ENCODE measurements around the gene ZNF485.
A peak's percentile ranks its signal among the peaks of the same experiment; 100 is the strongest.
"Not testable (repeated sequence)": the region's sequence is repeated elsewhere in the genome, so short reads cannot be mapped to it uniquely, and the experiment has no call there.

ZNF485 gene

GRCh38 chr10:43606323-43607198 lies at the start of gene ZNF485:
TSS of gene ZNF485 (plus strand) at chr10:43606438. CDS start at chr10:43607051, 613 bp downstream.
- DNase-seq, result peak; percentile 1 to 59

GRCh38 chr10:43557214-43557613 lies 49.0 kb upstream of the ZNF485 start:
- no peak for DNase-seq

GRCh38 chr10:43569681-43570080 lies 36.6 kb upstream of the ZNF485 start:
- DNase-seq, result no peak

GRCh38 chr10:43570971-43571370 lies 35.3 kb upstream of the ZNF485 start:
- no peak for DNase-seq

GRCh38 chr10:43573250-43574000 lies 32.8 kb upstream of the ZNF485 start:
- DNase-seq, result no peak

- peak; percentile 48 to 64 for DNase-seq
Observed at GRCh38 chr10:43574001-43574892, 32.0 kb upstream of the ZNF485 start, which contains the start of gene ZNF239. TSS of gene ZNF239 (minus strand) at chr10:43574616. CDS start at chr10:43558079, 16,537 bp downstream.

GRCh38 chr10:43574906-43575305 lies 31.3 kb upstream of the ZNF485 start:
- no peak for DNase-seq

GRCh38 chr10:43576062-43576461 lies 30.2 kb upstream of the ZNF485 start:
- DNase-seq, result no peak

- no peak for DNase-seq
Observed at GRCh38 chr10:43576580-43576979, 29.7 kb upstream of the ZNF485 start.

GRCh38 chr10:43584051-43584450 lies 22.2 kb upstream of the ZNF485 start:
- no peak for DNase-seq

GRCh38 chr10:43585046-43585445 lies 21.2 kb upstream of the ZNF485 start:
- DNase-seq, result no peak

GRCh38 chr10:43585981-43586729 lies 20.1 kb upstream of the ZNF485 start:
- DNase-seq, result no peak

GRCh38 chr10:43586730-43587115 lies 19.5 kb upstream of the ZNF485 start:
- not testable (repeated sequence) for DNase-seq

GRCh38 chr10:43591303-43591904 lies 14.8 kb upstream of the ZNF485 start:
- no peak for DNase-seq

GRCh38 chr10:43594944-43595589 lies 11.2 kb upstream of the ZNF485 start:
- DNase-seq, result no peak

GRCh38 chr10:43595739-43596298 lies 10.4 kb upstream of the ZNF485 start:
- DNase-seq, result no peak

- DNase-seq, result no peak
Observed at GRCh38 chr10:43596546-43596945, 9.7 kb upstream of the ZNF485 start.

- DNase-seq, result no peak
Observed at GRCh38 chr10:43598446-43598845, 7.8 kb upstream of the ZNF485 start.

GRCh38 chr10:43599333-43599732 lies 6.9 kb upstream of the ZNF485 start:
- no peak for DNase-seq

- not testable (repeated sequence) for DNase-seq
Observed at GRCh38 chr10:43601576-43601975, 4.7 kb upstream of the ZNF485 start.

- no peak for DNase-seq
Observed at GRCh38 chr10:43605850-43606322, 352 bp upstream of the ZNF485 start.

All from NCI-H2081 (cell line).